Caco-2 (cell line): Measurements from ENCODE around the gene ZFHX3. TPM values are rescaled to one million over a fixed set of nuclear protein-coding genes. Genes with fewer than 3 reads are reported as not detected.

Experiments used
- BruUV-seq: library from RNA; stranded (reverse); fragments of 400-500 nt; replicated peaks from 2 replicates; lab custom pipeline; 2021; lab: Mats Ljungman, UMichigan
- CTCF ChIA-PET: fragments of 300-600 bp; sonication (Branson Sonifier 250); formaldehyde crosslinking; loops from one replicate; lab custom pipeline; 2022; ENCODE audit warnings: antibody characterized with exemption; lab: Charles Lee
- POLR2A ChIA-PET: fragments of 300-600 bp; sonication (Branson Sonifier 250); formaldehyde crosslinking; loops from one replicate; lab custom pipeline; 2022; ENCODE audit warnings: antibody characterized with exemption; lab: Charles Lee
- DNase-seq, 2 experiments: peaks; one replicate each; pipeline versions ENCODE4 v3.0.0 to v3.0.0-alpha.2; 2020 to 2022
- H3K27me3 ChIP-seq: replicated peaks from 2 replicates; pipeline ENCODE4 v1.6.0; 2011; ENCODE audit warnings: low read length; ENCODE audit not compliant: control insufficient read depth, insufficient read depth
- H3K36me3 ChIP-seq: 2 replicates; pipeline ENCODE4 v1.5.1; 2011; ENCODE audit warnings: low read length; ENCODE audit not compliant: control insufficient read depth, insufficient read depth
- H3K4me1 ChIP-seq: fragments of 250-450 bp; sonication (Bioruptor Pico); 2 replicates; pipeline ENCODE4 v1.5.1; 2020; ENCODE audit warnings: mild to moderate bottlenecking
- H3K4me3 ChIP-seq: 2 replicates; pipeline ENCODE4 v1.5.1; 2011; ENCODE audit warnings: low read depth, mild to moderate bottlenecking, control low read depth, low read length
- H3K9me3 ChIP-seq: fragments of 250-450 bp; sonication (Bioruptor Pico); 2 replicates; pipeline ENCODE4 v1.5.1; 2020; ENCODE audit warnings: mild to moderate bottlenecking, moderate library complexity
- H3K27ac Mint-ChIP-seq: one replicate; pipeline ENCODE4 v1.8.0; 2022; ENCODE audit warnings: mixed read lengths; ENCODE audit not compliant: unreplicated experiment
- H3K27me3 Mint-ChIP-seq: one replicate; pipeline ENCODE4 v1.8.0; 2022; ENCODE audit warnings: mixed read lengths; ENCODE audit not compliant: insufficient read depth, unreplicated experiment
- H3K36me3 Mint-ChIP-seq: one replicate; pipeline ENCODE4 v1.8.0; 2022; ENCODE audit warnings: mild to moderate bottlenecking, mixed read lengths; ENCODE audit not compliant: insufficient read depth, unreplicated experiment
- H3K4me1 Mint-ChIP-seq: one replicate; pipeline ENCODE4 v1.8.0; 2022; ENCODE audit warnings: low read depth, mixed read lengths; ENCODE audit not compliant: unreplicated experiment
- H3K4me3 Mint-ChIP-seq: one replicate; pipeline ENCODE4 v1.8.0; 2022; ENCODE audit warnings: mild to moderate bottlenecking, moderate library complexity, mixed read lengths; ENCODE audit not compliant: unreplicated experiment
- H3K9me3 Mint-ChIP-seq: one replicate; pipeline ENCODE4 v1.8.0; 2022; ENCODE audit warnings: mixed read lengths; ENCODE audit not compliant: unreplicated experiment
- intact Hi-C: fragments of 100-400 bp; cut with micrococcal nuclease; formaldehyde crosslinking; loops from one replicate; pipeline ENCODE4 v1.10.0; 2022; ENCODE audit not compliant: unreplicated experiment
- total RNA-seq: library from RNA; stranded (reverse); gene quantifications from 2 replicates; pipeline ENCODE4 v1.2.3, GENCODE V29; 2022
- TF ChIP-seq, protein P1 (sequence below), 2 experiments: fragments of 200-600 bp in 1 of 2; IDR thresholded peaks; 1 replicate in 1 of 2; 2 replicates in 1 of 2; pipeline versions ENCODE4 v1.5.1 to v1.8.0; 2011 to 2022; ENCODE audit warnings: antibody characterized with exemption in 1 of 2, control low read depth in 1 of 2, inconsistent platforms in 1 of 2, low read depth in 1 of 2, low read length in 1 of 2, mild to moderate bottlenecking in 1 of 2, moderate library complexity in 1 of 2; ENCODE audit not compliant: insufficient read depth in 1 of 2, severe bottlenecking in 1 of 2, unreplicated experiment in 1 of 2

ZFHX3 gene
- total RNA-seq, 1 experiment from 2014 or later: 39.9 TPM

DNA sequence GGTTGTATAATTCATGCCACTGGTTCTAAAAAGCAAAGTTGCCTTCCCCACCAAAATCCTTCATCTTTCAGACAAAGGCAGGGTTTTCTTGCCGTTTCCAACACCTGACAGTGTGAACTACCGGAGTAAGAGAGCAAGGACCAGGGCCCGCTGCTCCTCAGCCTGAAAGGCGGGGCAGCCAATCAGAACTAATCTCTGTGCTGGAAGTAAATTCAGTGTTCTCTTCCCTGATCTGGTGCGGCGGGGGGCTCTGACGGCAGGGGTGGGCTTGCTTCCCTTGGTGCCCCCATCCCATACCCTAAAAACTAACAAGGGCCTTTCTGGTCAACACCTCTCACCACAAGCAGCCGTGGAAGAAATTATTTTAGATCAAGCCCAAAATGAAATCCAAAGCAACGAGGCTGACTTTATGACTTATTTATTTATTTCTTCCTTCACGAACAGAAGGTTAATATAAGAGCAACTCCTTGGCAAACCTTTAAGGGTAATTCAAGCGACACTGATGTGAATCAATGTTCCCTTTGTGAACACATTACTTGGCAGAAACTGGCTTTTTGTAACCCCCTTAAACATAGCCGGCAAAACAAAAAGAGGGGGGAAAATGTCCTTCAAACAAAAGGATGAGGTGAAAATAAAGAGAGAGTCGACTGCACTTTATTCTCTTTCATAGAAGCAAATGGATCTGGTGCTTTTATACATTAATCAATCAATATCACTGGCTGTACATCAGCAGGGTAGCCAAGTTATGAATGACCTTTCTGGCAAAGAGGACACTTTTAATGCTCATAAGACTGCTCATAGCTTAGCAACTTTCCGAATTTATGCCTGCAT lies 189.9 kb downstream of the ZFHX3 start:
- H3K27me3 Mint-ChIP-seq: no peaks in the 10 kb centered on the region
- no TSS peak for BruUV-seq
- H3K4me1 Mint-ChIP-seq: no peaks in the 10 kb centered on the region
- Histone ChIP-seq H3K9me3 (no peaks in the 10 kb centered on the region), H3K36me3 (no peaks in the 10 kb centered on the region; the same call in 1 of the 2 replicates), H3K27me3 (no peaks in the 10 kb centered on the region), H3K4me3 (no peak overlapping the region), H3K4me1 (no peaks in the 10 kb centered on the region)
- intact Hi-C loops: no loop called here
- TF ChIP-seq, protein P1, sequence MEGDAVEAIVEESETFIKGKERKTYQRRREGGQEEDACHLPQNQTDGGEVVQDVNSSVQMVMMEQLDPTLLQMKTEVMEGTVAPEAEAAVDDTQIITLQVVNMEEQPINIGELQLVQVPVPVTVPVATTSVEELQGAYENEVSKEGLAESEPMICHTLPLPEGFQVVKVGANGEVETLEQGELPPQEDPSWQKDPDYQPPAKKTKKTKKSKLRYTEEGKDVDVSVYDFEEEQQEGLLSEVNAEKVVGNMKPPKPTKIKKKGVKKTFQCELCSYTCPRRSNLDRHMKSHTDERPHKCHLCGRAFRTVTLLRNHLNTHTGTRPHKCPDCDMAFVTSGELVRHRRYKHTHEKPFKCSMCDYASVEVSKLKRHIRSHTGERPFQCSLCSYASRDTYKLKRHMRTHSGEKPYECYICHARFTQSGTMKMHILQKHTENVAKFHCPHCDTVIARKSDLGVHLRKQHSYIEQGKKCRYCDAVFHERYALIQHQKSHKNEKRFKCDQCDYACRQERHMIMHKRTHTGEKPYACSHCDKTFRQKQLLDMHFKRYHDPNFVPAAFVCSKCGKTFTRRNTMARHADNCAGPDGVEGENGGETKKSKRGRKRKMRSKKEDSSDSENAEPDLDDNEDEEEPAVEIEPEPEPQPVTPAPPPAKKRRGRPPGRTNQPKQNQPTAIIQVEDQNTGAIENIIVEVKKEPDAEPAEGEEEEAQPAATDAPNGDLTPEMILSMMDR (IDR thresholded peaks at IDR 0.05; ENCODE audit: insufficient read depth in 1 of 2, low read depth in 1 of 2, low read length in 1 of 2, severe bottlenecking in 1 of 2, unreplicated experiment in 1 of 2): no peak
- no peak overlapping the region for H3K4me3 Mint-ChIP-seq
- ChIA-PET POLR2A (no interaction called here), CTCF (interaction anchor here (1.4 to 1.7 kb wide), 2 partner anchors 25 to 26 kb away, joined by 5 to 13 read pairs; no protein-coding TSS in a partner anchor)
- no peak overlapping the region for H3K27ac Mint-ChIP-seq
- H3K36me3 Mint-ChIP-seq: peaks cover 51% of the 10 kb centered on the region
- no peaks in the 10 kb centered on the region for H3K9me3 Mint-ChIP-seq
- DNase-seq: no peak

DNA sequence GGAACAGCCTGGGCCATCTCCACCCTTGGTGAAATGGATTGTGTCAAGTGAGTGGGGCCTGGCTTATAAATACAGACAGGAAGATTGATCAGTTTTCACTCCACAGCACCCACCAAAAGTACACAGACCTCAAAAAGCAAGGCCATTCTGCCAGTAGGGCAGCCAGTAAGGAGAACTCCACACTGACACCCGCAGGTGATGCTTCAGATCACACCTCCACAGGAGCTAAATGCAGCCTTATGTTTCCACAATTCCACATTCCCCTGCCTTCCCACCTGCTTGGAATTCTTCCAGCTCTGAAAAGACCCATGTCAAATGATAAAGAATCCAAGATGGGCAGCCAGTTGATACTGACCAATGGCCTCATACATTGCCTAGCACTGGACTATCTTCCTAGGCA lies 191.1 kb downstream of the ZFHX3 start:
- CTCF ChIA-PET: interaction anchor here (0.7 to 1.7 kb wide), 4 partner anchors 9 to 136 kb away, joined by 3 to 13 read pairs (median 4); no protein-coding TSS in a partner anchor
- no peak overlapping the region for H3K4me3 ChIP-seq
- DNase-seq: peak in 1 of 2 experiments; percentile 48

DNA sequence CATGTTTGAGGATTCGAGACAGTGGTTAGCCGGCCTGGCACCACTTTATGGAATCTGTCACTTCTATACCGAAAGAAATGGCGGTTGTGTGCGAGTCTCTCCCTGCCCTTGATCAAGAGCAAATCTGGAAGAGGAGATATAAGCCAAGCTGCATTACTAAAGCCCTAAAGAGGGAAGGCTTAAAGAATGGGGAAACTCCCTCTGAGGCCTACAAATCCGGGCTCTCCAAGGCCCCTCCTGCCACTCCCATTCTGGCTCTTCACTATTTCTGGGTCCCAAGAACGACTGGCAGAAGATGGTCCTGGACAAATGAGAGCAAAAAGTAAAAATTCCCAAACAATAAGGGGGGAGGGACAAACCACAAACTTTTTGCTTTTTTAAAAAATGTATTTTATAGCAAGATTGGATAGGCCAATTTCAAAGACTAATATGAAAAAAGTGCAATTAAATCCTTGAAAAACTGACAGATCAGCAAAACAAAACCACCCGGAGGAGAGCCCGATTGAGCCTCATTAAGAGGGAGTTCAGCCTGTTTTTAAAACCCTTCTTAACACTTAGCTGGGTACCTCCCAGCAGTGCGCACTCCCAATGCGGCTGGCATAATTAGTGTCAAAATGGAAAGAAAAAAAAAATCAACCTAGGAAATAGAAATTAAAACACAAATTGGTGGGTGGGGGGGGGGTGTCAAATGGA lies 193.5 kb downstream of the ZFHX3 start:
- Mint-ChIP-seq H3K4me3 (no peak overlapping the region), H3K36me3 (peaks cover 40% of the 10 kb centered on the region), H3K9me3 (no peaks in the 10 kb centered on the region), H3K27ac (no peak overlapping the region), H3K27me3 (no peaks in the 10 kb centered on the region), H3K4me1 (no peaks in the 10 kb centered on the region)
- no peaks in the 10 kb centered on the region; the same call in 1 of the 2 replicates for H3K36me3 ChIP-seq
- no peaks in the 10 kb centered on the region for H3K4me1 ChIP-seq
- TF ChIP-seq, protein P1 (IDR thresholded peaks at IDR 0.05; ENCODE audit: insufficient read depth in 1 of 2, low read depth in 1 of 2, low read length in 1 of 2, severe bottlenecking in 1 of 2, unreplicated experiment in 1 of 2): no peak
- no peak for DNase-seq
- no peaks in the 10 kb centered on the region for H3K9me3 ChIP-seq
- intact Hi-C loops: no loop called here
- ChIA-PET CTCF (no interaction called here), POLR2A (no interaction called here)
- no TSS peak for BruUV-seq
- H3K4me3 ChIP-seq: no peak overlapping the region
- H3K27me3 ChIP-seq: no peaks in the 10 kb centered on the region

More for the DNA sequence above, 191.1 kb downstream of the ZFHX3 start:
- no peaks in the 10 kb centered on the region for H3K27me3 Mint-ChIP-seq
- Histone ChIP-seq H3K4me1 (no peaks in the 10 kb centered on the region), H3K9me3 (no peaks in the 10 kb centered on the region), H3K36me3 (no peaks in the 10 kb centered on the region; the same call in 1 of the 2 replicates), H3K27me3 (no peaks in the 10 kb centered on the region)
- TF ChIP-seq, protein P1 (IDR thresholded peaks at IDR 0.05; ENCODE audit: insufficient read depth in 1 of 2, low read depth in 1 of 2, low read length in 1 of 2, severe bottlenecking in 1 of 2, unreplicated experiment in 1 of 2): peak; percentile 29 to 53
- H3K4me3 Mint-ChIP-seq: no peak overlapping the region
- POLR2A ChIA-PET: no interaction called here
- no TSS peak for BruUV-seq
- intact Hi-C loops: no loop called here
- no peak overlapping the region for H3K27ac Mint-ChIP-seq
- H3K4me1 Mint-ChIP-seq: no peaks in the 10 kb centered on the region
- H3K9me3 Mint-ChIP-seq: no peaks in the 10 kb centered on the region
- peaks cover 51% of the 10 kb centered on the region for H3K36me3 Mint-ChIP-seq
